Measurements from ENCODE around the gene TMEM120B.

DNA sequence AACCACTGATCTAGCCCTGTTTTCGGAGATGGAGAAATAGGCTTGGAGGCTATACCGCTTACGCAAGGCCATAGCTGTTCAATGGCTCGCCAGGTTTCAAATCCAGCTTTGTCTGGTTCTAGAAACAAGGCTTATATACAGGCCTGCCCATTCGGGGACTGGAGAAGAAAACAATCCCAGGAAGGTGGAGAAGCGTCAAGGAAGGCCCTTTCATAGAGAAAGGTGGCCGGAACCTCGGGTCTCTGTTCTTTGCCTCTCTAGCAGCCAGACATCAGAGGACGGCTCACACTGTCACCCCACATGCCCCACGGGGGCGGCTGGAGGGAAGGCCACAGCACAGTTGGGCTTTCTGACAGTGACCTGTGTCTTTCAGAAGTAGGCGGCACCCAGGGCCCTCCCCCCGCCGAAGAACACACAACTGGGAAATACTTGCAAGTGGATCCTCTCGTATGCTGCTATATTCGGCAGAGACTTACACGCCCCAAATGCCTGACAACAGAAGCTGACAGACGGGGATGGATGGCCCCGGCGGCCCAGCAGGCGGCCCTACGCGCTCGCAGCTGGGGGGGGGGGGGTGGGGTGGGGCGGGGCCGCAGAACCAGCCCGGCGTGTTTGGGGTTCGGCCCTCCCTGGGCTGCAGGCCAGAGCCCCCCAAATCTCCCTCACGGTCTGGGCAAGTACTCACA, 86.7 kb downstream of the TMEM120B start:
- TF ChIP-seq, protein P1, sequence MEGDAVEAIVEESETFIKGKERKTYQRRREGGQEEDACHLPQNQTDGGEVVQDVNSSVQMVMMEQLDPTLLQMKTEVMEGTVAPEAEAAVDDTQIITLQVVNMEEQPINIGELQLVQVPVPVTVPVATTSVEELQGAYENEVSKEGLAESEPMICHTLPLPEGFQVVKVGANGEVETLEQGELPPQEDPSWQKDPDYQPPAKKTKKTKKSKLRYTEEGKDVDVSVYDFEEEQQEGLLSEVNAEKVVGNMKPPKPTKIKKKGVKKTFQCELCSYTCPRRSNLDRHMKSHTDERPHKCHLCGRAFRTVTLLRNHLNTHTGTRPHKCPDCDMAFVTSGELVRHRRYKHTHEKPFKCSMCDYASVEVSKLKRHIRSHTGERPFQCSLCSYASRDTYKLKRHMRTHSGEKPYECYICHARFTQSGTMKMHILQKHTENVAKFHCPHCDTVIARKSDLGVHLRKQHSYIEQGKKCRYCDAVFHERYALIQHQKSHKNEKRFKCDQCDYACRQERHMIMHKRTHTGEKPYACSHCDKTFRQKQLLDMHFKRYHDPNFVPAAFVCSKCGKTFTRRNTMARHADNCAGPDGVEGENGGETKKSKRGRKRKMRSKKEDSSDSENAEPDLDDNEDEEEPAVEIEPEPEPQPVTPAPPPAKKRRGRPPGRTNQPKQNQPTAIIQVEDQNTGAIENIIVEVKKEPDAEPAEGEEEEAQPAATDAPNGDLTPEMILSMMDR (IDR thresholded peaks at IDR 0.05) = peak in 1 of 2 donors; percentile 3
- TF ChIP-seq POLR2A (IDR thresholded peaks at IDR 0.05) (no peak), EP300 (IDR thresholded peaks at IDR 0.05) (no peak)

Data from suprapubic skin (tissue), 3 donors.